ENCODE data around the gene CLEC2B.

The CLEC2B gene

GRCh38 chr12:9829982-9830381, 39.2 kb downstream of the CLEC2B start (continued):
- TF ChIP-seq ZNF416 (tag by site-specific recombination; IDR thresholded peaks at IDR 0.05) (no peak), ZNF354C (tag by site-specific recombination; IDR thresholded peaks at IDR 0.05; ENCODE audit: borderline replicate concordance, low read depth) (no peak), ZNF223 (tag by site-specific recombination; IDR thresholded peaks at IDR 0.05) (no peak), ZNF768 (tag by site-specific recombination; IDR thresholded peaks at IDR 0.05) (no peak), ZNF548 (tag by site-specific recombination; IDR thresholded peaks at IDR 0.05) (no peak), ZNF292 (tag by site-specific recombination; IDR thresholded peaks at IDR 0.05; ENCODE audit: borderline replicate concordance, low read depth) (no peak), ZNF155 (tag by site-specific recombination; IDR thresholded peaks at IDR 0.05) (no peak), ZNF404 (tag by site-specific recombination; IDR thresholded peaks at IDR 0.05) (no peak), ZBTB49 (tag by site-specific recombination; IDR thresholded peaks at IDR 0.05; ENCODE audit: low read depth) (no peak), ZNF561 (tag by site-specific recombination; IDR thresholded peaks at IDR 0.05; ENCODE audit: borderline replicate concordance) (no peak), PBX3 (CRISPR knock-in tag; IDR thresholded peaks at IDR 0.05) (no peak), ZBTB17 (tag by site-specific recombination; IDR thresholded peaks at IDR 0.05) (peak; percentile 21; the same call in 1 of the 2 replicates), ZNF677 (tag by site-specific recombination; IDR thresholded peaks at IDR 0.05) (peak; percentile 97), ZNF114 (tag by site-specific recombination; IDR thresholded peaks at IDR 0.05) (no peak), ZNF777 (tag by site-specific recombination; IDR thresholded peaks at IDR 0.05; ENCODE audit: borderline replicate concordance) (no peak), ZNF248 (tag by site-specific recombination; IDR thresholded peaks at IDR 0.05) (no peak), ZBTB48 (tag by site-specific recombination; IDR thresholded peaks at IDR 0.05) (no peak), ZNF366 (tag by site-specific recombination; conservative IDR thresholded peaks at IDR 0.05) (no peak), BCL11A (tag by site-specific recombination; IDR thresholded peaks at IDR 0.05; ENCODE audit: low read depth) (peak; percentile 52; the same call in 1 of the 2 replicates), ZSCAN5A (tag by site-specific recombination; IDR thresholded peaks at IDR 0.05) (no peak), ZNF426 (tag by site-specific recombination; IDR thresholded peaks at IDR 0.05) (no peak), MEIS1 (CRISPR knock-in tag; IDR thresholded peaks at IDR 0.05; ENCODE audit: borderline replicate concordance) (no peak), CTCF (tag by site-specific recombination; IDR thresholded peaks at IDR 0.05) (no peak)
- TF ChIP-seq, protein P1, sequence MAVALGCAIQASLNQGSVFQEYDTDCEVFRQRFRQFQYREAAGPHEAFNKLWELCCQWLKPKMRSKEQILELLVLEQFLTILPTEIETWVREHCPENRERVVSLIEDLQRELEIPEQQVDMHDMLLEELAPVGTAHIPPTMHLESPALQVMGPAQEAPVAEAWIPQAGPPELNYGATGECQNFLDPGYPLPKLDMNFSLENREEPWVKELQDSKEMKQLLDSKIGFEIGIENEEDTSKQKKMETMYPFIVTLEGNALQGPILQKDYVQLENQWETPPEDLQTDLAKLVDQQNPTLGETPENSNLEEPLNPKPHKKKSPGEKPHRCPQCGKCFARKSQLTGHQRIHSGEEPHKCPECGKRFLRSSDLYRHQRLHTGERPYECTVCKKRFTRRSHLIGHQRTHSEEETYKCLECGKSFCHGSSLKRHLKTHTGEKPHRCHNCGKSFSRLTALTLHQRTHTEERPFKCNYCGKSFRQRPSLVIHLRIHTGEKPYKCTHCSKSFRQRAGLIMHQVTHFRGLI (tag by site-specific recombination; IDR thresholded peaks at IDR 0.05), result no peak
- TF ChIP-seq, protein P2, sequence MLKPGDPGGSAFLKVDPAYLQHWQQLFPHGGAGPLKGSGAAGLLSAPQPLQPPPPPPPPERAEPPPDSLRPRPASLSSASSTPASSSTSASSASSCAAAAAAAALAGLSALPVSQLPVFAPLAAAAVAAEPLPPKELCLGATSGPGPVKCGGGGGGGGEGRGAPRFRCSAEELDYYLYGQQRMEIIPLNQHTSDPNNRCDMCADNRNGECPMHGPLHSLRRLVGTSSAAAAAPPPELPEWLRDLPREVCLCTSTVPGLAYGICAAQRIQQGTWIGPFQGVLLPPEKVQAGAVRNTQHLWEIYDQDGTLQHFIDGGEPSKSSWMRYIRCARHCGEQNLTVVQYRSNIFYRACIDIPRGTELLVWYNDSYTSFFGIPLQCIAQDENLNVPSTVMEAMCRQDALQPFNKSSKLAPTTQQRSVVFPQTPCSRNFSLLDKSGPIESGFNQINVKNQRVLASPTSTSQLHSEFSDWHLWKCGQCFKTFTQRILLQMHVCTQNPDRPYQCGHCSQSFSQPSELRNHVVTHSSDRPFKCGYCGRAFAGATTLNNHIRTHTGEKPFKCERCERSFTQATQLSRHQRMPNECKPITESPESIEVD (tag by site-specific recombination; IDR thresholded peaks at IDR 0.05), result peak; percentile 81
- TF ChIP-seq, protein P3, sequence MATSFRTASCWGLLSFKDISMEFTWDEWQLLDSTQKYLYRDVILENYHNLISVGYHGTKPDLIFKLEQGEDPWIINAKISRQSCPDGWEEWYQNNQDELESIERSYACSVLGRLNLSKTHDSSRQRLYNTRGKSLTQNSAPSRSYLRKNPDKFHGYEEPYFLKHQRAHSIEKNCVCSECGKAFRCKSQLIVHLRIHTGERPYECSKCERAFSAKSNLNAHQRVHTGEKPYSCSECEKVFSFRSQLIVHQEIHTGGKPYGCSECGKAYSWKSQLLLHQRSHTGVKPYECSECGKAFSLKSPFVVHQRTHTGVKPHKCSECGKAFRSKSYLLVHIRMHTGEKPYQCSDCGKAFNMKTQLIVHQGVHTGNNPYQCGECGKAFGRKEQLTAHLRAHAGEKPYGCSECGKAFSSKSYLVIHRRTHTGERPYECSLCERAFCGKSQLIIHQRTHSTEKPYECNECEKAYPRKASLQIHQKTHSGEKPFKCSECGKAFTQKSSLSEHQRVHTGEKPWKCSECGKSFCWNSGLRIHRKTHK (tag by site-specific recombination; IDR thresholded peaks at IDR 0.05), result no peak
- TF ChIP-seq, protein P4, sequence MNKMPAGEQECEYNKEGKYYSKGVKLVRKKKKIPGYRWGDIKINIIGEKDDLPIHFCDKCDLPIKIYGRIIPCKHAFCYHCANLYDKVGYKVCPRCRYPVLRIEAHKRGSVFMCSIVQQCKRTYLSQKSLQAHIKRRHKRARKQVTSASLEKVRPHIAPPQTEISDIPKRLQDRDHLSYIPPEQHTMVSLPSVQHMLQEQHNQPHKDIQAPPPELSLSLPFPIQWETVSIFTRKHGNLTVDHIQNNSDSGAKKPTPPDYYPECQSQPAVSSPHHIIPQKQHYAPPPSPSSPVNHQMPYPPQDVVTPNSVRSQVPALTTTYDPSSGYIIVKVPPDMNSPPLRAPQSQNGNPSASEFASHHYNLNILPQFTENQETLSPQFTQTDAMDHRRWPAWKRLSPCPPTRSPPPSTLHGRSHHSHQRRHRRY (tag by site-specific recombination; IDR thresholded peaks at IDR 0.05), result no peak
- TF ChIP-seq, protein P5, sequence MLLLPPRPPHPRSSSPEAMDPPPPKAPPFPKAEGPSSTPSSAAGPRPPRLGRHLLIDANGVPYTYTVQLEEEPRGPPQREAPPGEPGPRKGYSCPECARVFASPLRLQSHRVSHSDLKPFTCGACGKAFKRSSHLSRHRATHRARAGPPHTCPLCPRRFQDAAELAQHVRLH (tag by site-specific recombination; IDR thresholded peaks at IDR 0.05), result no peak
